ENCODE results near the gene MPP7. TPM values are rescaled to one million over a fixed set of nuclear protein-coding genes. Genes with fewer than 3 reads are reported as not detected.
A peak's percentile ranks its signal among the peaks of the same experiment; 100 is the strongest.
"Not testable (repeated sequence)": the region's sequence is repeated elsewhere in the genome, so short reads cannot be mapped to it uniquely, and the experiment has no call there.

Gene MPP7
- total RNA-seq = 1.4 TPM

DNA sequence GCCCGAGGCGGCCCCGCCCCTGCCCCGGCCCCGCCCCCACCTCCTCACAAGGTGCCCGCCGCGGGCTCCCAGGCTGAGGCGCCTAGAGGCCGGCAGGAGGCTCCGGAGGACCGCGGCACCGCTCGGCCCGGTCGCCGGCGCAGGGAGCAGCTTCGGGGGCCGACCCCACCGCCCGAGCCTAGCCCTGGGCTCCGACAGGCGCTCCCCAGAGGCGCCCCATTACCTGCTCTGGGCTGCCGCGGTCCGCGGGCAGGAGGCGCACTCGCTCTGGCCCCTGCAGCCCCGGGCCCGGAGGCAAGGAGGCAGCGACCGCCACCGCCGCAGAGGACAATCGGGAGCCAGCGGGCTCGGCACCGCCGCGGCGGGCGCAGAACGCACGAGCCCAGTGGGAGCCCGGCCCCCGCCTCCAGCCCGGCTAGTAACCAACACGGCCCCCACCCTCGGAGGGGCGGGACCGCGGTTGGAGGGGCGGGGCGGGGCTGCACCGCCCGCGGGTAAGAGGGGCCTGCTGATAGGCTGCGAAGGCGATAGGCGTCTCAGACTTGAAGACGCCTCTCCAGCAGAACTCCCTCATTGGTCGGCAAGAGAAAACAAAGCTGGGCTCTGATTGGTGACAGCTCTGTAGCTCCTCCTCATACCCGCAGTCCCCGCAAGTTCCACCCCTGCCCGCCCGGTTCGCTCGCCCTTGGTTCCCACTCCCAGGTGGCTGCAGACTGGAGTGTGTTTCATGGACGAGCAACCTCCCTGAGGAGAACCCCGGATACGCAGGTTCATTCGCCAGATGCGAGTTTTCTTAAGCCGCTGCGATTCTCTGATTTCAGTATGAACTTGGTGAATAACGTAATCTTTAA is at the start of gene MPP7:
Gene MPP7, minus strand, starts transcription at position 427 of the 851 bp plus-strand sequence. CDS start 64,460 bp downstream, outside the sequence.
- peak; percentile 96 for DNase-seq

DNA sequence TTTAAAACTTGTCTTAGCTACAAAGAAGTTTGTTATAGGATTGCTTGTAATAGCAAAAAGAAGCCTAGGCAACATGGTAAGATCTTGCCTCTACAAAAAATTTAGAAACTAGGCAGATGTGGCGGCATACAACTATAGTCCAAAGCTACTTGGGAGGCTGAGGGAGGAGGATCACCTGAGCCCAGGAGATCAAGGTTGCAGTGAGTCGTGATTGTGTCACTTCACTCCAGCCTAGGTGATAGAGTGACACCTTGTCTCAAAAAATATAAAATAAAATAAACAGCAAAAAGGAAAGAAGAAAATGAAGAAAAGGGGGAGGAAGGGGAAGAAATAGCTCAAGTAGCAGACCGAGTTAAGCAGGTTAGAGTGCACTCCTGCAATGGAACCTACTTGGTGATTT is 47.0 kb upstream of the MPP7 start:
- DNase-seq = no peak

DNA sequence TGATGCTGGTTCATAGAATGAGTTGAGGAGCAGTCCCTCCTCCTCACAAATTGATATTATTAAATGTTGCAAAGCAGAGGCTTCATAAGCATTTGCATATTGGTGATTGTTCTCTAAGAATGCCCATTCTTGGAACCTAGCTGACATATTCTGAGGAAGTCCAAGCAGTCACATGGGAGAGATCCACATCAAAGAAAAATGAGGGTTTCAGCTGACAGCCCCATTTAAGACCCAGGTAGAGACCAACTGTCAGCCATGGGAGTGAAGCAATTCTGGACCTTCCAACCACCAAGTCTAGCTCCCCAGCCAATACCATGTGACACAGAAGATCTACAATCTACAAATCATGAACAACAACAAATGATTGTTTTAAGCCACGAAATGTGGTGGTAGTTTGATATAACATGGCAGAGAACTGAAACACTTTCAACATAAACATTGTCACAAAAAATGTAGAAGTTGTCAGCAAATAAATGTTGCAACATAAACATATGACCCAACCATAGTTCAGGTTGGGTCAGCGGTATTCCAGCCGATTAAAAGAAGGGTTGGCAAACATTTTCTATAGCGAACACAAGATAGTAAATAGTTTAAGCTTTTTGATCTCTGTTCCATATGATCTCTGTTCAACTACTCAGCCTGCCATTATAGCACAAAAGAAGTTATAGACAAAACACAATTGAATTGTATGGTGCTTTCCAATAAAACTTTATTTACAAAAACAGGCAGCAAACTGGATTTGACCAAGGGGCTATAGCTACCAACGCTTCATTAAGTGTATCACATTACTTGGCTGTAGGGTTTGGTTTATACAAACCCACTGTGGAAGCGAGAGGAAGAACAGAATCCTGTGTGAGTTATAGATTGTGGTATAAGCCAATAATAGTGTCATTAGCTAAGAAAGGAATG is 41.4 kb upstream of the MPP7 start:
- no peak for DNase-seq

DNA sequence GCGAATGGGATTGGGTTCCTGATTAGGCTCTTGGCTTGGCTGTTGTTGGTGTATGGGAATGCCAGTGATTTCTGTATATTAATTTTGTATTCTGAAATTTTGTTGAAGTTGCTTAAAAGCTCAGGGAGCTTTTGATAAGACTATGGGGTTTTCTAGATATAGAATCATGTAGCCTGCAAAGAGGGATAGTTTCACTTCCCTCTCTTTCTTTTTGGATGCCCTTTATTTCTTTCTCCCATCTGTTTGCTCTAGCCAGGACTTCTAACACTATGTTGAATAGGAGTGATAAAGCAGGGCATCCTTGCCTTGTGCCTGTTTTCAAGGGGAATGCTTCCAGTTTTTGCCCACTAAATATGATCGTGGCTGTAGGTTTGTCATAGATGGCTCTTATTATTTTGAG is 40.4 kb upstream of the MPP7 start:
- no peak for DNase-seq

DNA sequence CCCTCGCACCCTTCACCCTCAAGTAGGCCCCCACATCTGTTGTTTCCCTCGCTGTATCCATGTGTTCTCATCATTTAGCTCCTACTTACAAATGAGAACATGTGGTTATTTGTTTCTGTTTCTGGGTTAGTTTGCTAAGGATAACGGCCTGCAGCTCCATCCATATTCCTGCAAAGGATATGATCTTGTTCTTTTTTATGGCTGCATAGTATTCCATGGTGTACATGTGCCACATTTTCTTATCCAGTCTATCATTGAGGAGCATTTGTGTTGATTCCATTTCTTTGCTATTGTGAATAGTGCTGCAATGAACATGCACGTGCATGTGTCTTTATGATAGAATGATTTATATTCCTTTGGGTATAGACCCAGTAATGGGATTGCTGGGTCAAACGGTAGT is 38.8 kb upstream of the MPP7 start:
- not testable (repeated sequence) for DNase-seq

DNA sequence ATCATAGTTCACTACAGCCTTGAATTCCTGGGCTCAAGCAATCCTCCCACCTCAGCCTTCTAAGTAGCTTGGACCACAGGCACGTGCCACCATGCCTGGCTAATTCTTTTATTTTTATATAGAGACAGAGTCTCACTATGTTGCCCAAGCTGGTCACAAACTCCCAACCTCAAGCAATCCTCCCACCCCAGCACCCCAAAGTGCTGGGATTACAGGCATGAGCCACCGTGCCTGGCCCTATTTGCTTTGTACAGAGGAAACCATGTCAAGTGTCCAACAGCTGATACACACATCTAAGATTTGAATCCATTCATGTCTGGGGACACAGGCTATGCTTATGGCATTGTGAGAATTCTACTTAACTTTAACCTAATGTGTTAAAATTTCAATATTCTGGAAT is 29.9 kb upstream of the MPP7 start:
- DNase-seq = no peak

DNA sequence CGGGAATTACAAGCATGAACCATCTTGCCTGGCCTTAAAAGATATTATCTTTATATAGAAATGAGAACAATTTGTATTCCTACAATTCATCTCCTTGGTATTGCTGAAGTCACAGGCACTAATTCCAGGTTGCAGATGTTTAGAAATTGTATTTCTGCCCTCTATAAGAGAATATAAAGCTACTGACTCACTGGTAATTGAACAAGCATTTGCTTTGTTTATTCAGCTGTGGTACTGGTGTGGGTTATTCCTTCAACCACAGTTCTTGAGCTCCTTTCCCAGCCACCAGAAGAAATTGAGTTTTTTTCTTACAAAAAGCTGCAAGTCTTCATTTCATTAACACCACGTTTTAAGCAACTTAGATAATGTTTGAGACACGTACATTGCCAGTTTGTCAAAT is 29.0 kb upstream of the MPP7 start:
- no peak for DNase-seq

DNA sequence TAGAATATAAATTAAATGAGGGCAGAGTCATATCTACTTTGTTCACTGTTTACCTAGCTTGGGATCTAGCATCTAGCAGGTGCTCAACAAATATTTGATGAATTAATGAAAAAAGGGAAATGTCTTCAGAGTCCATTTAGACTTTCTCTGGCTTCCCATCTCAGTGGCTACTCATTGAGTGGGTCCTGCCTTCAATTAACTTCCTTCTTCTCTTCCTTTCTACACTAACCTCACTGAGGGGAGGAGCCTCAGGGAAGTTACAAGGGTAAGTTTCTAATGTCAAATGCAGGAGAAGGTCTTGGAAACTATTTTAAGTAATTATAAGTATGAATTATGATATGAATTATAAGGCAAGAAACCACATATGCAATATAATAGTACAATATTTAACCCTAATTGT is 28.2 kb upstream of the MPP7 start:
- no peak for DNase-seq

DNA sequence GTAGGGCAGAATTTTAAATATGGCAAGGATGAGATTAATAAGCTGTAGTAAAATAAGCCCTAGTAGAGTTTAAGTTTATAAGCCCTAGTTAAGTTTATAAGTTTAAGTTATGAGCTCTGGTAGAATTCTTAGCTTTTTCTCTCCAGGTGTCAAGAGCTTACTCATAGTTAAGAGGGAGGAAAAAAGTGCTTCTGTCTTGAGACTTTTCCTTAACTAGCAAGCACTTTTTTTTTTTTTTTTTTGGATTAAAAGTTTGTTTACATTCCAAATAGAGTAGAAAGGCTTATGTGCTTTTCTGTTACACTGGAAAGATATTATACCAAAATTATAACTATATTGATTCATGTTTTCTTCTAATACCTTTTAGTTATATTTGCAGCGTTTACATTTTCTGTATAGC is 25.5 kb upstream of the MPP7 start:
- DNase-seq = no peak

DNA sequence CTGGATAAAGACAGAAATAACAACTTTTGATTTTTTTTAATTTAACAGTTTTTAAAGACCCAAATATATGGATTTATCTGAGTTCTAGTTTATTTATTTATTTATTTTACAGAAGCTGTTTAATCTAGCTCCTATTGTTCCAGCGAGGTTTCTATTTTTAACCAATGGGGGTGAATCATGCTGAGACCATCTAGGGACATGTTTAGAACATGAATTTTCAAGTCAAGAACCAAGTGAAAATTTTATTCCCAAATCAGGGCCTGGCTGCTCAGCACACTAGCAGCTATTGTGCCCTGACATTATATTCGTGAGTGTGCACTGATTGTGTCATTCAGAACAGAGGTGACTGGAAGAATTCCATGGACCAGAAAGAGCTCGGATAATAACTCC is 24.6 kb upstream of the MPP7 start:
- no peak for DNase-seq

DNA sequence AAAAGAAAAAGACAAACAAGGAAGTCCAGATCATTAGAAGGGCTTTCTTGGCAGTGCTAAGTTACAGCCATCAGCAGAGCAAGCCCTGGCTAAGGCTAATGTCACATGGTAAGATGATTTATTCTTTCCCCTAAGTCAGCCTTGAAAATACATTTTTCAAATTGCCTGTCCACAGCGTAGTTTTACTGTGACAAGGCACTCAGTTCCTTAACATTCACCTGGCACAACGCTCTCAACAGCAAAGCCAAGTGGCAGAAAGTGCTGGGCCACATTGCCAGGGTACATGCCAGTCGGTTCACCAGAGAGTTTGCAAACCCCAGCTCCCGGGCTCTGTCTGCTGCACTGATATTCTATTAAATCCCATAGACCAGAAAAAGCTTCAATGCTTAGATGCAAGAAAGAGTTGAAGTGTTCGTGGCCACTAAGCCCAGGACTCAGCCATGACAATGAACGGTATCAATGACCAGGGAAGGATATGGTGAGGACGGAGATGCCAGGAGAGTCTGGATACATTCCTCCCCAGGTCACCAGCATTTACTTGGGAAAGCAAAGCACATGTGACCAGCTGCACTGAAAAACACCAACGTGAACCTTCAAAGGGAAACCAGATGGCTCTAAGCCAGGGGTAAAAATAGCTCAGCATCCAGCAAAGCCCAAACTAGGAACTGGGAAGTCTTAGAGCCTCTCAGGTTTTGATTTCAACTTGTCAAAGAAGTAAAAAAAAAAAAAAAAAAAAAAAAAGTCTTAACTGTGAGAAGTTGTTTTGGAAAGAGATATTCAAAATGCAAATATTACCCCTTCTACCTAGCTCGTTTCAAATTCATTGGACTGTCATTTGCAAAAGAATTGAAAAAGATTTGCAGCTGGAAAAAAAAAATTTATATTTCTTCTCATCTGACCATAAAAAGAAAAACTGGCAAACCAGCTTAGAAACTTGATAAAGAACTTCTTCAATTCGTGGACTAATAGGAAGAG is 23.9 kb upstream of the MPP7 start:
- no peak for DNase-seq

DNA sequence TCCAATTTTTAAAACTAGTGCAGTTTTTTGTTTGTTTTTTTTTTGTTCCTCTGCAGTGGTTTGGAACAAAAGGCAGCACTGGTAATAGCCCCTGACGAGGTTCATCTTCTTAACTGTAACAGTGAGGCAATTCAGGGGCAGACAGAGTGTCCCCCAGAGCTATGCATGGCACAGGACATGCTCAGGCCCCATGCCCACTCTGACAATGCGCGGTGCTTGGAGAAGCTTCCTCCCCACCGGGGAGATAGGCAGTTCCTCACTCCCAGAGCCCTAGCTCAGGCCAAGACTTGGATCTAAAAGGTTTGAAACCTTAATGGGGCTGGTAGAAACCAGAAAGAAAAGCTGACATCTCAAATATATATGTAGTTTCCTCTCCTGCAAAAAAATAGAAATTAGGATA is 17.9 kb upstream of the MPP7 start:
- DNase-seq = no peak

DNA sequence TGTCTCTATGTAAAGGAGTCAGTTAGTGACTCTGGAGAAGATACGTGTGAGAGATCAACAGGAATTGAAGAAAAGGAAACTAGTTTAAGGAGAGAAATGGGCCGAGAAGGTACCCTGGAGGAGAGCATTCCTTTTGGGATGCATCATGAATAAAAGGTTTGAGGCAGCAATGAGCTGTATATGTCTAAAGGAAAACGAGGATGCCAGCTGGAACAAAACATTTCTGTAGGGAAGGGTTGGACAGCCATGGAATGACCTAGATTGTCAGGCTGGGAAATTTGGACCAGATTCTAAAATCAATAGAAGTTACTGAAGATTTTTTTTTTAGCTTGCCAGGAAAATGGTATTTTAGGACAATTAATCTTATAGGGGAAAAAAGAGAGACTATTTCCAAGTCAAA is 17.2 kb upstream of the MPP7 start:
- DNase-seq = no peak

DNA sequence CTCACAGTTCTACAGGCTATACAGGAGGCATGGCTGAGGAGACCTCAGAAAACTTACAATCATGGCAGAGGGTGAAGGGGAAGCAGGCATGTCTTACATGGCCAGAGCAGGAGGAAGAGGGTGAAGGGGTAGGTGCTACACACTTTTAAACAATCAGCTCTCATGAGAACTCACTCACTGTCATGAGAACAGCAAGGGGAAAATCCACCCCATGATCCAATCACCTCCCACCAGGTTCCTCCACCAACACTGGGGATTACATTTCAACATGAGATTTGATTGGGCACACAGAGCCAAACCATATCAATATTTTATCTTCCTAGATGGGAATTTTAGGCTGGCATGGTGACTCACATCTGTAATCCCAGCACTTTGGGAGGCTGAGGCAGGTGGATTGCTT is 16.2 kb upstream of the MPP7 start:
- DNase-seq = not testable (repeated sequence)

DNA sequence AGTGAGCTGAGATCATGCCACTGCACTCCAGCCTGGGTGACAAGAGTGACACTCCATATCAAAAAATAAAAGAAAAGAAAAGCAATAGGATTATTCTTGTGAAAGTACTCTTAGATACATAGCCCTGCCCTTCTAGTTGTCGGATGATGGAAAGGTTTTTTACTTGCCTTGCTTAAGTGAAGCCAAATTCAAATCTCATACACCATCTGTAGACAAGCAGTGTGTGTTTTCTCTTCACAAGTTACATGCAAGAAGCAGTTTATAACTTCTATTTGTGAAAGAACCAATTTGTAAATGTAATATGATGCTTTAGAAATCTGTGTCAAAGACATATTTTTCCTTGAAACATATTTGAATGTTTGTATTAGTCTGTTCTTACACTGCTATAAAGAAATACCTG is 15.8 kb upstream of the MPP7 start:
- DNase-seq = no peak

DNA sequence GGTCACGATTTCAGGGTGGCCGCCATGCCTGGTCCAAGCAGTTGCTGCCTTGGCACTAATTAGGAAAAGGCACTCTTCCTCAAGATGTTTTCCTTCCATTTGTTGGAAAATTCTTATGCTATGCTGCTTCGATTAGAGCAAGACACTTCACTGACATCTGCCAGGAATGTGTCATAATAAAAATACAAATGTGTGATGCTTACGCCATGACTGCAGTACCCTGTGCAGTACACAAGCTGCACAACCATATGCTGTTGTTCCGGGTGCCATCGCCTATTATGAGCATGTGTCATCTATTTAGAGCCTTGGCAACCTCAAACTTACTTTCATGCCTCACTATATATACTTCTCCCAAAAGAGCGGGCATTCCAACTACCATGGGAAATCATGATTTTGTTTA is 14.9 kb upstream of the MPP7 start:
- DNase-seq = no peak

DNA sequence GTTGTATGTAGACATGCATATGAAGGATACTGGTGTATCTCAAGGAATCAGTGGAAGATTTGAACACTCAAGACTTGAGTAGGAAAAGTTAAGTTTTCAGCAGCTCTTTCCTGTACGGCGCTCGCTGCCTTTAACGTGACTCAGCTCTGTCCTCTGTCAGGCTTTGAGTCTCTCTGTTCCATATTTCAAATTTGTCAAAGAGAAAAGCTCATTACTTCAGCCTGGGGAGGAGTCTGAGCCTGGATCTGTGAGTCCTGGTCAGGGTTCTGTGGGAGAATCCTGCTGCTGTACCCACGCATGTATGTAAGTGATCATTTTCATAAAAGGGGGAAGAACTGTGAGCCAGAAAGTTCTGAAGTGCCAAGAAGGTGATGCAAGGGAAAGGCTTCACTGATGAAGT is 13.8 kb upstream of the MPP7 start:
- DNase-seq = no peak

DNA sequence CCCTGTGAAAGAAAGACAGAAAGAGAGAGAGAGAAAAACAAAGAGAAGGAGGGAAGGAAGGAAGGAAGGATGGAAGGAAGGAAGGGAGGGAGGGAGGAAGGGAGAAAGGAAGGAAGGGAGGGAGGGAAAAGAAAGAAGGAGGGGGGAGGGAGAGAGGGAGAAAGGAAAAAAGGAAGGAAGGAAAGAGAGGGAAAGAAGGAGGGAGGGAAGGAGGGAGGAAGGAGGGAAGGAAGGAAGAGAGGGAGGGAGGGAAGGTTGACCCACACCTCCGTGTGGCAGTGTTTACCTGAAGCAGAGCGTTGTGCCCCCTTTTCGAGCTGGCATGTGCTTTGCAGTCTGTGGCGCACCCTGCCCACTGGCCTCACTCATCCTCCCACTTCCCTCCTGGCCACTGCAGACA is 12.3 kb upstream of the MPP7 start:
- DNase-seq = no peak

DNA sequence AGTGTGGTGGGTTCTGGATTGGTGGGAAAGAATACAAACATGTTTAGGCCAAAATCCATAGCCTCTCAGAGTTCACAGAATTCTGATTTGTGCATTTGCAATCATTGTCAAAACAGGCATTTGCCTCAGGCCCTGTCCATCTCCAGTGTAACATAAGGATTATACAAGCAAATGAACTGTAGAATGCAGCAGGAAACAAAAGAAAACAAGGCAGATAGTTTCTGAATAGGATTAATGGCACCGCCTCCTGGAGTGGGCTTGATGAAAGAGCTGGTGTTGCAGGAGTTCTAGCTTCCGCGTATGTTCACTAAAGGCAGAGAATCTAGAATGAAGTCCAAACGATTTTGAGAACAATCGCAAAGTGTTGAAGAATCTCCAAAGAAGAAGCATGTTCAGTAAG is 11.3 kb upstream of the MPP7 start:
- no peak for DNase-seq

DNA sequence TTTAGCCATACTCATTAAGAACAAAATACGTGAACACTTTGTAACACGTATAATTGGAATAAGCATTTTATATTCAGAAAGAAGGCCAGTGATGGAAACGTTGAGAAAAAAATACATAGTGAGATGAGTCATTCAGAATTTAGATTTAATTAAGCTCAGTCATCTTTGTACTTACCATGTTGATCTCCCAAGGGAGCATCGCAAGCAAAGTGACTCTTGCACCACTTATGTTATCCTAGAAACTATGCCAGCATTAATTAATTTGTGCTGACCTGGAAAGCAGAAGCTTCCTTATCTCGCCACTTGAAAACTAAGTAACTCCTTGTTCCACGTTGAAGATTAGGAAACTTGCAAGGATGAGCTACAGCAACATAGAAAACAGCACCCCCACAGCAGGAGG is 9.7 kb upstream of the MPP7 start:
- DNase-seq = no peak

DNA sequence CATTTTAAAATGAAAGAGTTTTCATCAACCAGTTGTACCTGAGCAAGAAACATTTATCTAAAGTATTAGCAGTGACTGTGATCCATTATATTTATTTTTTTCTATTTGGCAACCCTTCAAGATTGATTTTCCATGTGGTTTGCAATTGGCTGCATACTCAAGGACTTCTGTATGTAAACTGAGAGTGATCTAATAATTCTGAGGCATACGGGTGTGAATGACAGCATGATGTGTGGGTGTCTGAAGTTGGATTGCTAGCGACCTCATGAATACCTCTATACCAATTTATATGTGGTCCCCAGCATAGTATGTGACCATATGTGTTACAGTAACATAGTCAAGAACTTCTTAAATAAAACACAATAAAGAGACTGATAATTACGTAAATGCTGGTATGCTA is 8.2 kb upstream of the MPP7 start:
- DNase-seq = no peak

DNA sequence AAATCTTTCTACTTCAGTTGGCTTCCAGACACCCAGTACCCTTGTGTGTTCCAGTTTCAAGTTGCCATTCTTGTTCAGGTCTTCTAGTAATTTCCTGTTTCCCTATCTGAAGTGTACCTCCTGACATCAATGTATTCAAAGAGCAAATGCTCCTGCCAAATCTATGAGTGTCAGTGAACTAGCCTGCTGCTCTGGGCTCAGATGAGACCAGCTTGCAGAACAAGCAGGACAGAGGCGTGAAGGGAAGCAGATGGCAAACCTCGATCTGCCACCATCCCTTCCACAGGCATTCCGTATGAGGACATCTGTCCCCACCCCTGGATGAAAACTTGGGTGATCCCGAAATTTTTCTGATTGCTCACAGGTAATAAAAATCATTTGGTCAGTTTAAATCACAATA is 4.4 kb upstream of the MPP7 start:
- no peak for DNase-seq
